Lower lobe of right lung (tissue), 2 donors: ENCODE results near the gene TADA1. TPM values are rescaled to one million over a fixed set of nuclear protein-coding genes. Genes with fewer than 3 reads are reported as not detected.
"Not testable (repeated sequence)": the region's sequence is repeated elsewhere in the genome, so short reads cannot be mapped to it uniquely, and the experiment has no call there.

Experiments
- ATAC-seq, 2 donors: fragments of 200-7000 bp; cut with Tn5 transposase; one replicate each; pipeline ENCODE4 v1.9.1; 2020 to 2022; ENCODE audit warnings: mild to moderate bottlenecking in 2 of 2, moderate library complexity in 2 of 2
- DNase-seq: peaks from one replicate; pipeline ENCODE4 v3.0.0-alpha.2; 2020
- H3K27ac ChIP-seq: fragments of 200-600 bp; one replicate; pipeline ENCODE4 v1.8.0; 2022
- H3K27me3 ChIP-seq: fragments of 200-600 bp; one replicate; pipeline ENCODE4 v1.8.0; 2022; ENCODE audit warnings: low read depth
- H3K36me3 ChIP-seq: fragments of 200-600 bp; one replicate; pipeline ENCODE4 v1.8.0; 2022; ENCODE audit warnings: mild to moderate bottlenecking
- H3K4me1 ChIP-seq: fragments of 200-600 bp; one replicate; pipeline ENCODE4 v1.8.0; 2022
- H3K4me3 ChIP-seq: fragments of 200-600 bp; one replicate; pipeline ENCODE4 v1.8.0; 2022; ENCODE audit warnings: mild to moderate bottlenecking
- H3K9me3 ChIP-seq: fragments of 200-600 bp; one replicate; pipeline ENCODE4 v1.8.0; 2022
- CTCF ChIP-seq: fragments of 200-600 bp; IDR thresholded peaks from one replicate; pipeline ENCODE4 v1.8.0; 2022; ENCODE audit warnings: antibody characterized with exemption, mild to moderate bottlenecking
- intact Hi-C: fragments of 100-400 bp; cut with DNase I; formaldehyde crosslinking; loops from one replicate; pipeline ENCODE4 v1.11.0; 2022
- total RNA-seq: library from RNA; stranded (reverse); fragmentation: NEBNext Ultra II Directional; extraction: Animal tissue kit (Norgen Biotek cat#: 25700); gene quantifications from one replicate; pipeline ENCODE4 v1.2.1, GENCODE V29; 2021
- donor health status: DM: no; HTN: yes; CAD: no; lungs with severe emphysema.

The TADA1 gene
- total RNA-seq, 1 donor from 2014 or later: 9.6 TPM

GRCh38 chr1:166838766-166839599, 37.1 kb downstream of the TADA1 start, which contains the start of gene POGK:
Gene POGK, plus strand, starts transcription at chr1:166839475. Its CDS starts 1,482 bp downstream, at chr1:166840957.
- peak within 1 kb of the TSS; percentile 95 for H3K27ac ChIP-seq
- no peak for TF ChIP-seq CTCF
- peaks cover 32% of the 10 kb centered on the region for H3K36me3 ChIP-seq
- ATAC-seq: peak; percentile 94 to 96
- H3K4me3 ChIP-seq: peak within 1 kb of the TSS; percentile 83
- peaks cover 51% of the 10 kb centered on the region for H3K4me1 ChIP-seq
- H3K9me3 ChIP-seq: no peaks in the 10 kb centered on the region
- no peaks in the 10 kb centered on the region for H3K27me3 ChIP-seq
- peak; percentile 96 for DNase-seq
- intact Hi-C loops: no loop called here

DNA sequence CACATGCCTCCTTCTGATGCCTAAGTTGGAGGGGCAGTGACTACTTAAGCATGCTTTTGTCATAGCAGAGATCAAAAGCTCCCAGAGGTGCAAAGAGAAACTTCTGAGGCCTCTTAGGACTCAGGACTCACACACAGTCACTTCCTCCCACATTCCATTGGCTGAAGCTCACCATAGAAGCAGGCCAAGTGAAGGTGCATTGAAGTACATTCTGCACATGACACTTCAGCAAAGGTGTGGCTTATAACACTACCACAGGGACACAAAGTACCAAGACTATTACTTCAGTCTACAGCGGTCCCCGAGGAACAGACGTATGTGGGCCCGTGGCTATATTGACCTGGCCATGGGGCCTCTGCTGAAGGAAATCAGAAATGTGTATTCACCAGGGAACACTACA, 39.3 kb downstream of the TADA1 start:
- Histone ChIP-seq H3K4me3 (no peak overlapping the region), H3K27me3 (no peaks in the 10 kb centered on the region), H3K4me1 (peaks cover 29% of the 10 kb centered on the region), H3K9me3 (no peaks in the 10 kb centered on the region), H3K36me3 (peaks cover 9% of the 10 kb centered on the region), H3K27ac (peak overlapping the region; percentile 95)
- ATAC-seq: peak; percentile 64 to 76
- intact Hi-C loops: no loop called here
- DNase-seq: no peak
- TF ChIP-seq CTCF: no peak

DNA sequence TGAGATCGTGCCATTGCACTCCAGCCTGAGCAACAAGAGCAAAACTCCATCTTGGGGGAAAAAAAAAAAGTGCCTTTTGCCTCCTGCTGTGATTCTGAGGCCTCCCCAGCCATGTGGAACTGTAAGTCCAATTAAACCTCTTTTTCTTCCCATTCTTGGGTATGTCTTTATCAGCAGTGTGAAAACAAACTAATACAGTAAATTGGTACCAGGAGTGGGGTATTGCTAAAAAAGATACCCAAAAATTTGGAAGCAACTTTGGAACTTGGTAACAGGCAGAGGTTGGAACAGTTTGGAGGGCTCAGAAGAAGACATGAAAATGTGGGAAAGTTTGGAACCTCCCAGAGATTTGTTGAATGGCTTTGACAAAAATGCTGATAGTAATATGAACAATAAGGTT, 46.3 kb downstream of the TADA1 start:
- intact Hi-C loops, DNase-seq, H3K27me3 ChIP-seq, H3K27ac ChIP-seq, ATAC-seq, H3K4me3 ChIP-seq, H3K36me3 ChIP-seq, H3K4me1 ChIP-seq: not testable (repeated sequence)
- peaks cover 18% of the 10 kb centered on the region for H3K9me3 ChIP-seq

- DNase-seq: no peak
- no peaks in the 10 kb centered on the region for H3K27me3 ChIP-seq
- H3K4me3 ChIP-seq: no peak overlapping the region
- H3K9me3 ChIP-seq: peaks cover 18% of the 10 kb centered on the region
- ATAC-seq: no peak
- no peaks in the 10 kb centered on the region for H3K36me3 ChIP-seq
- H3K4me1 ChIP-seq: no peaks in the 10 kb centered on the region
- TF ChIP-seq CTCF: no peak
- no peak overlapping the region for H3K27ac ChIP-seq
- intact Hi-C loops: no loop called here
These were observed 48.6 kb downstream of the TADA1 start for GRCh38 chr1:166827426-166827825.

DNA sequence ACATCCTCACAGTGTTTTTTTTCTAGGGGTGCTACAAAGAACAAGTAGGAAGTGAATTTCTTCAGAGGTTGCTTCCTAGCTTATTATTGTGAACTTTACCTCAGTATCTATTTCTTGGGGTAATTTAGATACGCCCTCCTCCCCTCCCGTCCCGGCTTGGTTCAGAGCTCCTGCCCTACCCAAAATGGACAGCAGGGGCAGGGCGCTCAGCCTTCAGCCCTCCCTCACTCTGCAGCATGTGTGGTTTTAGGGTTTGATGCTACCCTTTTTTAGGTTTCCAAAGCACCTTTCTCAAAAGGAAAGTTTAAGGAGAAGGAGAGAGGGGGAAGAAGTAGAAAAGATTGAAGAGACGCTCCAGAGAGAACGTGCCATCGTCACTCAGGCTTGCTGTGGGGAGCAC, 53.7 kb downstream of the TADA1 start:
- Histone ChIP-seq H3K4me3 (no peak overlapping the region), H3K36me3 (no peaks in the 10 kb centered on the region), H3K27me3 (no peaks in the 10 kb centered on the region), H3K27ac (no peak overlapping the region), H3K9me3 (peaks cover 5% of the 10 kb centered on the region), H3K4me1 (no peaks in the 10 kb centered on the region)
- no peak for TF ChIP-seq CTCF
- DNase-seq: no peak
- intact Hi-C loops: no loop called here
- ATAC-seq: no peak

- Histone ChIP-seq H3K9me3 (peaks cover 5% of the 10 kb centered on the region), H3K36me3 (no peaks in the 10 kb centered on the region), H3K27me3 (no peaks in the 10 kb centered on the region), H3K4me3 (no peak overlapping the region), H3K4me1 (no peaks in the 10 kb centered on the region), H3K27ac (no peak overlapping the region)
- ATAC-seq (no peak), DNase-seq (no peak)
- intact Hi-C loops: no loop called here
- no peak for TF ChIP-seq CTCF
These were observed 56.1 kb downstream of the TADA1 start for GRCh38 chr1:166819974-166820373.
